Activated CD8-positive, alpha-beta memory T cell treated with anti-CD3 and anti-CD28 coated beads for 1 hour (primary cell): Measurements from ENCODE around the gene GRAMD2B.
"Not testable (repeated sequence)": the region's sequence is repeated elsewhere in the genome, so short reads cannot be mapped to it uniquely, and the experiment has no call there.

Source experiments
- DNase-seq, 2 donors: peaks; one replicate each; pipeline ENCODE4 v3.0.0-alpha.2; 2020; ENCODE audit warnings: low read depth in 1 of 2; ENCODE audit errors: extremely low read depth in 1 of 2

Gene GRAMD2B

GRCh38 chr5:126446498-126447224, 23.5 kb downstream of the GRAMD2B start:
- DNase-seq, result no peak

DNA sequence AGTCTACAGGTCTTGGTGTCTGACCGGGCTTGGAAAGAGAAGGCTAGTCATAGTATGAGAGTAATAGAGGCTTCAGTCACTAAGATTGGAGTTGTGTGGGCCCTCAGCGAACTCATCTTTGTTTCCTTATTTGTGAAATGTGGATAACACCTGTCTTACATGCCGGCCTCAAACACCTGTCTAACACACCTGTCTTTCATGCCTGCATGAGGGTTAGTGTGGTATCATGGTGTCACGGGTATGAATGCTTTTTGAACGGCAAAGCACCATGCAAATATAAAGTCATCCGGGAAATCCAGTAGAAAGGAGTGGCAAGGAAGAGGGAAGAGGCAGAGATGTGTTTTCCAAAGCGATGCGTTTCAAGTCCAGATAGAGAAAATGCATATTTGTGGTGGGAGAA, 25.5 kb downstream of the GRAMD2B start:
- DNase-seq, result no peak

- peak; percentile 11 to 19 for DNase-seq
Measured at GRCh38 chr5:126449751-126450271, 26.6 kb downstream of the GRAMD2B start.

GRCh38 chr5:126450346-126450745, 27.1 kb downstream of the GRAMD2B start:
- DNase-seq, result no peak

- no peak for DNase-seq
Measured at GRCh38 chr5:126450907-126451306, 27.7 kb downstream of the GRAMD2B start.

DNA sequence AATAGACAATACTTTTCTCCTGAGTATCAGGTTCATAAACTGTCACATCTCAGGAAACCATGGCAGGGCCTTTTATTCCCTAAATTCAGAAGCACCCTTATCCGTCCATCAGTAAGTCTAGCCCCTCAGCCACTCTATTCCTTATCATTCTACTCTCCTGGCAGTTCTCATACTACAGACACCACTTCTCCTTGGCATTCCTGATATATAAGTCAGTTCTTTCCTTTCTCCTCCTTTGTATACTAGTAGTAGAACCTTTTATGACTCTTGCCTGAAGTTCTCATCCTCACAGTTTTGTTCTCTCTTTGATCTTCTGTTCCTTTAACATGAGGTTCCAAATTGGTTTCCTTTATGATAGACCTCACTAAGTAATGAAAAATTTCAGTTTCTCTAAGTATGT, 29.3 kb downstream of the GRAMD2B start:
- DNase-seq, result no peak

GRCh38 chr5:126454081-126454480, 30.9 kb downstream of the GRAMD2B start:
- DNase-seq, result no peak

DNA sequence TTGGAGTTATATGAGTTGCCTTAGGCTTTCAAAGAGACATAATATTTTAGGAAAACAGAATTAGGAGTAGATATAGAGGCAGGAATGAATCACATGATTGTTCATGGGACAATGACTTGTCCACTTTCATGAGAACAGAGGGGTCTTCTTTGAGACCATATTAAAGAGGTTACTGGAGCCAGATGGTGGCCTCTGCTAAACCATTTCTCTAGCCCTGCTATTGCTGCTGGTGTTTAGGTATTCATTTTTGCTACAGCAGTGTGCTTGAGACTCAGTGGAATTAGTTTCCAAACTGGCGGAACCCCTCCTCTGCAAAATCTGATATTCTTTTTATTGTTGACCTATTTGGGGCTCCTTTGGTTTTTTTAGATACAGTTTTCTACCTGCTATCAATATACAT, 31.3 kb downstream of the GRAMD2B start:
- no peak for DNase-seq

DNA sequence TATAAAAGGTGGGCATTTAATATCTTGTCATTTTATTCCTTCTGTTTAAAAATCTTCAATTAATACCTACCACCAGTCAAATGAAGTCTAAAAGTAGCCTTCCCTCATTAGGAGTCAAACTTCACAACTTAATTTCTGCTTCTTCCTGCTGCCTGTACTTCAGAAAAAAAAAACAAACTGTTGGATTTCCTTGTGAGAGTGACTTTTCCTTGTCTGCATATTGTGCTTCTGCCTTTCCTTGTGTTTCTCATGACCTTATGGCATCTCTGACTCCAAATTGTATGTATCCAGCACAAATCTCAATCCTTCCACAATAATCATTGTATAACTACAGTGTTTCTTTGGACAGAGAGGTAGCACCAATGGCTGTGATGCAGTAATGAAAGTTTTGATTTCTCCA, 32.1 kb downstream of the GRAMD2B start:
- DNase-seq, result no peak

DNA sequence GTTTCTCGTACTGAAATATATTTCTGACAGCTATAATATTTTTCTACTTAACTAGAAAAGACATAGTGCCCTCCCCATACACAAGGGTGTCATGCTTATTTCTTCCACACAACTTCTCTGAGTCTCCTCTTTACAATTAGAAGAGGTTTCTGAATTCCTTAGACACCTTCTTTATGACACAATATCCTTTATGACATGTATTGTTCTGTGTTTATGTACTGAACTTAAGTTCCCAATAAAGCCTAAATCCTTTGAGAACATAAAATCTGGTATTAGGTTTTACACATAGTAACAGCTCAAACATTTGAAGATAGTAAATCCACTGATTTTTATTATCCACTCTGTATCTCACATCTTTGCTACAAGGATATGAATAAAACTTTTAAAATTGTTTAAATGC, 32.5 kb downstream of the GRAMD2B start:
- no peak for DNase-seq

- no peak for DNase-seq
Measured at GRCh38 chr5:126456217-126456820, 33.1 kb downstream of the GRAMD2B start.

GRCh38 chr5:126460459-126460858, 37.2 kb downstream of the GRAMD2B start:
- no peak for DNase-seq

DNA sequence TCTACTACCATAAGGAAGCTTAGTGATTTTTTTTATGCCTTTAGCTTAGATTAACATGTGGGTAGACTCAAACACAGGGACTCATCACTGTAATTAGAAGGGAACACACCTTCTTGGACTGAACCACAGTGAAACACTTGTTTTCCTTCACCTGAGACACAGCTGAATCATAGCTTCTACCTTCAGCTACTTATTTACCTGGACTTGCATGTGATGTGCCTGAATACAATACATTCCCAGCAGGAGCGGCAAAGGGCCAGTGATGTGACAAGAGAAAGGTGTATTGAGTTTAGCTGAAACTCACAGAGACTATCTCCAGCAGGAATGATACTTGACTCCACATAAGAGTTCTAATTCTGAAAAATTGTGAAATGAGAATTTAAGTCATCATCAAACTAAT, 37.8 kb downstream of the GRAMD2B start:
- no peak for DNase-seq

DNA sequence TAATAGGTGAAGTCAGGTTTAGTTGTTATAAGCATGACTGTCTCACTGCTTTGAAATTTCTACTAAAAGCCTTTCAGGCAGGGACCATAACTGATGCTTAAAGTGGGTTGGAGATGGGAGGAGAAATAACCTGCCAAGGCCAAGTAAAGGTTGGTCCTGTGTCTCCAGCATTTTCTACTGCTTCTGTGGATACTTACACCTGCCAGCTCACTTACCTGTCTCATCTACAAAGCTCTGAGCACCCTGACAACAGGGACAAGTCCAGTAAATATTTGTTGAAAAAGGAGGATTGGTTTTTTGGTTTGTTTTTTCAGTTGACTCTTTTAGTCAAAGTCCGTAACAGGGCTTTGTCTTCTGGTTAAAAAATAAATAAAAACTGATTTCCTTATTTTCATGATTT, 38.6 kb downstream of the GRAMD2B start:
- no peak for DNase-seq

- no peak for DNase-seq
Measured at GRCh38 chr5:126462239-126463014, 39.2 kb downstream of the GRAMD2B start.

DNA sequence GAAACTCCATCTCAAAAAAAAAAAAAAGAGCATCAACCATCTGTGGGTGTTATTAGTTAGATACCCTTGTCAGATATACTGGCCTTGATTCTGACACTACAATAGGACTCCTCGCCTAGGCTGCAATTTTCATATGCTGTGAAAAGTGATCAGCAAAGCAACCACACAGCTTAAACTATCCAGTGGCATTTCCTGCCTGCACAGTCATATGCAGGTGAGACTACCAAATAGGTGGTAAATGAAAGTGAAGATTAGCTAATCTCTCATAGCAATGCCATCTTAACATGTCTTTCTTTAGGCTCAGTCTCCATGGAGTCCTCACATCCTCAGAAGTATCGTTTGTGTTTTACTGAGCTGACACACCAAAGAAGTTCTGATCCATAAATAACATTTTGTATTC, 40.8 kb downstream of the GRAMD2B start:
- DNase-seq, result no peak

DNA sequence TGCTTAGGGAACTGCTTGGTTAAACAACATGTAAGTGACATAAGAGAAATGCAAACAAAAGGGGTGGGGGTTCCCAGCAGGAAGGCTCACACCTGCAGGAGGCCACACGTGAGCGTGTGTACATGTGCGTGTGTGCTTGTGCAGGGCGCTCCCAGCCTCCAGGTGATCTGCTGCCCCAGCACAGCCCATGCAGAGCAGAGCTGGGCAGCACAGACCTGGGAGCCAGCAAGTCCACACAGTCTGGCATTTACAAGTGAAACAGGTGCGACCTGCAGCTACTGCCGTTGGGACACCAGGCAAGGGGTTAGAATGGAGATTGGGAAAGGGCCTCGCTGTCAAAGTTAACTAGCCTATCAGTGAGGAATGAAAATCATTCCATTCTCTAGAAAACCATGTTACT, 41.8 kb downstream of the GRAMD2B start:
- no peak for DNase-seq

DNA sequence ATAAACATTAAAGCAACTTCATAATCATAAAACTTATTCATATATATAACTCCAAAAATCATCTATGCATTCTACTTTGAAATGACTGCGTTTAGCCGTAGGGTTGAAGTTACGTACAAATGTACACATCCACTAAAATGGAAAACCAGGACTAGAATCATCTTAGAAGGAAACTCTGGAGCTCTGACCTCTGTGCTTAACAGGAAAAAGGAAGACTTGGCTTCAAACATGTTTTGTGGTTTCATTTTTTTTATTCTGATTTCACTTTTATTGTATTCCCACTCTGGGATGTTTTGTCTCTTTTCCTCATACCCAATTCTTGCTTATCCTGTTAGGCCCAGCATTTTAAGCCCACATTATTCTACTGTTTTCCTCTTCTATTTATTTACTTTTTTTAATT, 44.9 kb downstream of the GRAMD2B start:
- DNase-seq, result no peak

- DNase-seq, result no peak
Measured at GRCh38 chr5:126469536-126470316, 46.5 kb downstream of the GRAMD2B start.

- DNase-seq, result not testable (repeated sequence)
Measured at GRCh38 chr5:126470529-126470928, 47.3 kb downstream of the GRAMD2B start.

GRCh38 chr5:126471247-126471646, 48.0 kb downstream of the GRAMD2B start:
- DNase-seq, result no peak
